ENCODE results near the gene ABCB1.

The ABCB1 gene

GRCh38 chr7:87548123-87548919 lies 52.4 kb downstream of the ABCB1 start:
- Histone ChIP-seq H3K9ac (ENCODE audit: low read depth, low read length) (no peak overlapping the region), H3K4me1 (ENCODE audit: control insufficient read depth, insufficient read depth, low read length) (no peaks in the 10 kb centered on the region), H3K4me3 (ENCODE audit: low read depth, low read length) (no peak overlapping the region), H3K27ac (ENCODE audit: low read depth, low read length) (no peak overlapping the region), H3K27me3 (ENCODE audit: control insufficient read depth, insufficient read depth, low read length) (no peaks in the 10 kb centered on the region), H3K9me3 (ENCODE audit: control insufficient read depth, insufficient read depth, low read length) (no peaks in the 10 kb centered on the region), H3K36me3 (ENCODE audit: control insufficient read depth, insufficient read depth, low read length) (no peaks in the 10 kb centered on the region)

GRCh38 chr7:87545760-87546159 lies 54.9 kb downstream of the ABCB1 start:
- Histone ChIP-seq H3K9ac (ENCODE audit: low read depth, low read length) (no peak overlapping the region), H3K4me1 (ENCODE audit: control insufficient read depth, insufficient read depth, low read length) (no peaks in the 10 kb centered on the region), H3K36me3 (ENCODE audit: control insufficient read depth, insufficient read depth, low read length) (no peaks in the 10 kb centered on the region), H3K27me3 (ENCODE audit: control insufficient read depth, insufficient read depth, low read length) (no peaks in the 10 kb centered on the region), H3K9me3 (ENCODE audit: control insufficient read depth, insufficient read depth, low read length) (no peaks in the 10 kb centered on the region), H3K4me3 (ENCODE audit: low read depth, low read length) (no peak overlapping the region), H3K27ac (ENCODE audit: low read depth, low read length) (no peak overlapping the region)

- H3K9ac ChIP-seq (ENCODE audit: low read depth, low read length), result no peak overlapping the region
- no peak overlapping the region for H3K4me3 ChIP-seq (ENCODE audit: low read depth, low read length)
- no peaks in the 10 kb centered on the region for H3K4me1 ChIP-seq (ENCODE audit: control insufficient read depth, insufficient read depth, low read length)
- H3K27me3 ChIP-seq (ENCODE audit: control insufficient read depth, insufficient read depth, low read length), result no peaks in the 10 kb centered on the region
- no peaks in the 10 kb centered on the region for H3K9me3 ChIP-seq (ENCODE audit: control insufficient read depth, insufficient read depth, low read length)
- H3K36me3 ChIP-seq (ENCODE audit: control insufficient read depth, insufficient read depth, low read length), result no peaks in the 10 kb centered on the region
- no peak overlapping the region for H3K27ac ChIP-seq (ENCODE audit: low read depth, low read length)
Observed at GRCh38 chr7:87543623-87544022, 57.1 kb downstream of the ABCB1 start.

GRCh38 chr7:87541648-87542047 lies 59.0 kb downstream of the ABCB1 start:
- Histone ChIP-seq H3K27me3 (ENCODE audit: control insufficient read depth, insufficient read depth, low read length) (no peaks in the 10 kb centered on the region), H3K4me1 (ENCODE audit: control insufficient read depth, insufficient read depth, low read length) (no peaks in the 10 kb centered on the region), H3K9me3 (ENCODE audit: control insufficient read depth, insufficient read depth, low read length) (no peaks in the 10 kb centered on the region), H3K4me3 (ENCODE audit: low read depth, low read length) (no peak overlapping the region), H3K27ac (ENCODE audit: low read depth, low read length) (no peak overlapping the region), H3K9ac (ENCODE audit: low read depth, low read length) (no peak overlapping the region), H3K36me3 (ENCODE audit: control insufficient read depth, insufficient read depth, low read length) (no peaks in the 10 kb centered on the region)

- no peaks in the 10 kb centered on the region for H3K36me3 ChIP-seq (ENCODE audit: control insufficient read depth, insufficient read depth, low read length)
- H3K9me3 ChIP-seq (ENCODE audit: control insufficient read depth, insufficient read depth, low read length), result no peaks in the 10 kb centered on the region
- H3K4me3 ChIP-seq (ENCODE audit: low read depth, low read length), result no peak overlapping the region
- H3K4me1 ChIP-seq (ENCODE audit: control insufficient read depth, insufficient read depth, low read length), result no peaks in the 10 kb centered on the region
- H3K9ac ChIP-seq (ENCODE audit: low read depth, low read length), result no peak overlapping the region
- no peaks in the 10 kb centered on the region for H3K27me3 ChIP-seq (ENCODE audit: control insufficient read depth, insufficient read depth, low read length)
- H3K27ac ChIP-seq (ENCODE audit: low read depth, low read length), result no peak overlapping the region
Observed at GRCh38 chr7:87538052-87538451, 62.6 kb downstream of the ABCB1 start.

- Histone ChIP-seq H3K27me3 (ENCODE audit: control insufficient read depth, insufficient read depth, low read length) (no peaks in the 10 kb centered on the region), H3K9ac (ENCODE audit: low read depth, low read length) (no peak overlapping the region), H3K36me3 (ENCODE audit: control insufficient read depth, insufficient read depth, low read length) (no peaks in the 10 kb centered on the region), H3K9me3 (ENCODE audit: control insufficient read depth, insufficient read depth, low read length) (no peaks in the 10 kb centered on the region), H3K4me3 (ENCODE audit: low read depth, low read length) (no peak overlapping the region), H3K27ac (ENCODE audit: low read depth, low read length) (no peak overlapping the region), H3K4me1 (ENCODE audit: control insufficient read depth, insufficient read depth, low read length) (no peaks in the 10 kb centered on the region)
Observed at GRCh38 chr7:87534072-87534471, 66.6 kb downstream of the ABCB1 start.

GRCh38 chr7:87530126-87530525 lies 70.6 kb downstream of the ABCB1 start:
- Histone ChIP-seq H3K27me3 (ENCODE audit: control insufficient read depth, insufficient read depth, low read length) (no peaks in the 10 kb centered on the region), H3K36me3 (ENCODE audit: control insufficient read depth, insufficient read depth, low read length) (no peaks in the 10 kb centered on the region), H3K9ac (ENCODE audit: low read depth, low read length) (no peak overlapping the region), H3K4me1 (ENCODE audit: control insufficient read depth, insufficient read depth, low read length) (no peaks in the 10 kb centered on the region), H3K4me3 (ENCODE audit: low read depth, low read length) (no peak overlapping the region), H3K27ac (ENCODE audit: low read depth, low read length) (no peak overlapping the region), H3K9me3 (ENCODE audit: control insufficient read depth, insufficient read depth, low read length) (no peaks in the 10 kb centered on the region)

GRCh38 chr7:87528730-87529129 lies 72.0 kb downstream of the ABCB1 start:
- no peak overlapping the region for H3K27ac ChIP-seq (ENCODE audit: low read depth, low read length)
- no peak overlapping the region for H3K9ac ChIP-seq (ENCODE audit: low read depth, low read length)
- no peaks in the 10 kb centered on the region for H3K36me3 ChIP-seq (ENCODE audit: control insufficient read depth, insufficient read depth, low read length)
- H3K27me3 ChIP-seq (ENCODE audit: control insufficient read depth, insufficient read depth, low read length), result no peaks in the 10 kb centered on the region
- H3K4me1 ChIP-seq (ENCODE audit: control insufficient read depth, insufficient read depth, low read length), result no peaks in the 10 kb centered on the region
- H3K4me3 ChIP-seq (ENCODE audit: low read depth, low read length), result no peak overlapping the region
- no peaks in the 10 kb centered on the region for H3K9me3 ChIP-seq (ENCODE audit: control insufficient read depth, insufficient read depth, low read length)

GRCh38 chr7:87518735-87519134 lies 81.9 kb downstream of the ABCB1 start:
- no peaks in the 10 kb centered on the region for H3K9me3 ChIP-seq (ENCODE audit: control insufficient read depth, insufficient read depth, low read length)
- H3K27me3 ChIP-seq (ENCODE audit: control insufficient read depth, insufficient read depth, low read length), result no peaks in the 10 kb centered on the region
- H3K36me3 ChIP-seq (ENCODE audit: control insufficient read depth, insufficient read depth, low read length), result no peaks in the 10 kb centered on the region
- H3K27ac ChIP-seq (ENCODE audit: low read depth, low read length), result no peak overlapping the region
- H3K4me3 ChIP-seq (ENCODE audit: low read depth, low read length), result no peak overlapping the region
- H3K4me1 ChIP-seq (ENCODE audit: control insufficient read depth, insufficient read depth, low read length), result peaks cover 4% of the 10 kb centered on the region; the same call in 1 of the 2 replicates
- no peak overlapping the region for H3K9ac ChIP-seq (ENCODE audit: low read depth, low read length)

- no peaks in the 10 kb centered on the region for H3K9me3 ChIP-seq (ENCODE audit: control insufficient read depth, insufficient read depth, low read length)
- H3K36me3 ChIP-seq (ENCODE audit: control insufficient read depth, insufficient read depth, low read length), result no peaks in the 10 kb centered on the region
- peaks cover 6% of the 10 kb centered on the region; the same call in 1 of the 2 replicates for H3K4me1 ChIP-seq (ENCODE audit: control insufficient read depth, insufficient read depth, low read length)
- H3K27me3 ChIP-seq (ENCODE audit: control insufficient read depth, insufficient read depth, low read length), result no peaks in the 10 kb centered on the region
- no peak overlapping the region for H3K9ac ChIP-seq (ENCODE audit: low read depth, low read length)
- no peak overlapping the region for H3K27ac ChIP-seq (ENCODE audit: low read depth, low read length)
- no peak overlapping the region for H3K4me3 ChIP-seq (ENCODE audit: low read depth, low read length)
Observed at GRCh38 chr7:87517891-87518290, 82.8 kb downstream of the ABCB1 start.

- no peak overlapping the region for H3K27ac ChIP-seq (ENCODE audit: low read depth, low read length)
- no peaks in the 10 kb centered on the region for H3K27me3 ChIP-seq (ENCODE audit: control insufficient read depth, insufficient read depth, low read length)
- H3K9ac ChIP-seq (ENCODE audit: low read depth, low read length), result no peak overlapping the region
- no peaks in the 10 kb centered on the region for H3K9me3 ChIP-seq (ENCODE audit: control insufficient read depth, insufficient read depth, low read length)
- no peak overlapping the region for H3K4me3 ChIP-seq (ENCODE audit: low read depth, low read length)
- no peaks in the 10 kb centered on the region for H3K36me3 ChIP-seq (ENCODE audit: control insufficient read depth, insufficient read depth, low read length)
- peaks cover 6% of the 10 kb centered on the region; the same call in 1 of the 2 replicates for H3K4me1 ChIP-seq (ENCODE audit: control insufficient read depth, insufficient read depth, low read length)
Observed at GRCh38 chr7:87517136-87517815, 83.4 kb downstream of the ABCB1 start.
